Measurements from ENCODE around the gene NLRC3. TPM values are rescaled to one million over a fixed set of nuclear protein-coding genes. Genes with fewer than 3 reads are reported as not detected.
"Not testable (repeated sequence)": the region's sequence is repeated elsewhere in the genome, so short reads cannot be mapped to it uniquely, and the experiment has no call there.

The NLRC3 gene
- not detected in 2 replicates for total RNA-seq (2014; rRNA removed; shearing (Covaris generic))

GRCh38 chr16:3577302-3577752 lies at the start of gene NLRC3:
NLRC3 (minus strand) TSS chr16:3577403; CDS start chr16:3565036, 12,367 bp downstream.
- Histone ChIP-seq H3K9me3 (replicated peaks) (no peaks in the 10 kb centered on the region), H3K4me1 (replicated peaks) (no peaks in the 10 kb centered on the region), H3K27me3 (replicated peaks) (no peaks in the 10 kb centered on the region), H3K36me3 (no peaks in the 10 kb centered on the region; the same call in 1 of the 2 replicates), H3K4me3 (no peak within 1 kb of the TSS), H3K27ac (no peak within 1 kb of the TSS)
- no peak for DNase-seq (ENCODE audit: low read depth in 1 of 2, low spot score in 2 of 2)

- Histone ChIP-seq H3K4me3 (no peak overlapping the region), H3K27me3 (replicated peaks) (no peaks in the 10 kb centered on the region)
- no peak for DNase-seq (ENCODE audit: low read depth in 1 of 2, low spot score in 2 of 2)
Measured at GRCh38 chr16:3625911-3626732, 48.9 kb upstream of the NLRC3 start.

GRCh38 chr16:3625331-3625730 lies 48.1 kb upstream of the NLRC3 start:
- no peak for DNase-seq (ENCODE audit: low read depth in 1 of 2, low spot score in 2 of 2)
- Histone ChIP-seq H3K9me3 (replicated peaks) (no peaks in the 10 kb centered on the region), H3K4me3 (no peak overlapping the region), H3K36me3 (no peaks in the 10 kb centered on the region), H3K4me1 (replicated peaks) (no peaks in the 10 kb centered on the region), H3K27ac (no peak overlapping the region), H3K27me3 (replicated peaks) (no peaks in the 10 kb centered on the region)

More at GRCh38 chr16:3625911-3626732, 48.9 kb upstream of the NLRC3 start:
- Histone ChIP-seq H3K9me3 (replicated peaks) (no peaks in the 10 kb centered on the region), H3K4me1 (replicated peaks) (no peaks in the 10 kb centered on the region), H3K27ac (no peak overlapping the region), H3K36me3 (no peaks in the 10 kb centered on the region)

DNA sequence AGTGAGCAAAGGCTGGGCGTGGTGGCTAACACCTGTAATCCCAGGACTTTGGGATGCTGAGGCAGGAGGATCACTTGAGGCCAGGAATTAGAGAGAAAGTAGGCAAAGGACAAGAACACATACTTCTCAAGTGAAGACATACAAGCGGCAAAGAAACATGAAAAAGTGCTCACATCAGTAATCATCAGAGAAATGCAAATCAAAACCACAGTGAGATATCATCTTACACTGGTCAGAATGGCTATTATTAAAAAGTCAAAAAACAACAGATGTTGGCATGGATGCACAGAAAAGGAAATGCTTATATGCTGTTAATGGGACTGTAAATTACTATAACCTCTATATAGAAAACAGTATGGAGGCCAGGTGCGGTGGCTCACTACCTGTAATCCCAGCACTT lies 46.4 kb upstream of the NLRC3 start:
- Histone ChIP-seq H3K36me3 (no peaks in the 10 kb centered on the region), H3K27ac (no peak overlapping the region), H3K27me3 (replicated peaks) (no peaks in the 10 kb centered on the region), H3K9me3 (replicated peaks) (no peaks in the 10 kb centered on the region), H3K4me3 (no peak overlapping the region), H3K4me1 (replicated peaks) (no peaks in the 10 kb centered on the region; the same call in 1 of the 2 replicates)
- DNase-seq (ENCODE audit: low read depth in 1 of 2, low spot score in 2 of 2): no peak

- no peaks in the 10 kb centered on the region for H3K27me3 ChIP-seq (replicated peaks)
- no peaks in the 10 kb centered on the region for H3K9me3 ChIP-seq (replicated peaks)
- H3K4me1 ChIP-seq (replicated peaks): no peaks in the 10 kb centered on the region; the same call in 1 of the 2 replicates
- H3K27ac ChIP-seq: no peak overlapping the region
- DNase-seq (ENCODE audit: low read depth in 1 of 2, low spot score in 2 of 2): no peak
- H3K36me3 ChIP-seq: peaks cover 13% of the 10 kb centered on the region; the same call in 1 of the 2 replicates
- H3K4me3 ChIP-seq: no peak overlapping the region
Measured at GRCh38 chr16:3618769-3619141, 41.6 kb upstream of the NLRC3 start.

- Histone ChIP-seq H3K4me1 (replicated peaks) (peaks cover 7% of the 10 kb centered on the region), H3K4me3 (peak overlapping the region; percentile 87), H3K9me3 (replicated peaks) (no peaks in the 10 kb centered on the region), H3K27ac (no peak overlapping the region), H3K27me3 (replicated peaks) (no peaks in the 10 kb centered on the region), H3K36me3 (peaks cover 29% of the 10 kb centered on the region)
- DNase-seq (ENCODE audit: low read depth in 1 of 2, low spot score in 2 of 2): no peak
Measured at GRCh38 chr16:3612510-3613466, 35.6 kb upstream of the NLRC3 start.

DNA sequence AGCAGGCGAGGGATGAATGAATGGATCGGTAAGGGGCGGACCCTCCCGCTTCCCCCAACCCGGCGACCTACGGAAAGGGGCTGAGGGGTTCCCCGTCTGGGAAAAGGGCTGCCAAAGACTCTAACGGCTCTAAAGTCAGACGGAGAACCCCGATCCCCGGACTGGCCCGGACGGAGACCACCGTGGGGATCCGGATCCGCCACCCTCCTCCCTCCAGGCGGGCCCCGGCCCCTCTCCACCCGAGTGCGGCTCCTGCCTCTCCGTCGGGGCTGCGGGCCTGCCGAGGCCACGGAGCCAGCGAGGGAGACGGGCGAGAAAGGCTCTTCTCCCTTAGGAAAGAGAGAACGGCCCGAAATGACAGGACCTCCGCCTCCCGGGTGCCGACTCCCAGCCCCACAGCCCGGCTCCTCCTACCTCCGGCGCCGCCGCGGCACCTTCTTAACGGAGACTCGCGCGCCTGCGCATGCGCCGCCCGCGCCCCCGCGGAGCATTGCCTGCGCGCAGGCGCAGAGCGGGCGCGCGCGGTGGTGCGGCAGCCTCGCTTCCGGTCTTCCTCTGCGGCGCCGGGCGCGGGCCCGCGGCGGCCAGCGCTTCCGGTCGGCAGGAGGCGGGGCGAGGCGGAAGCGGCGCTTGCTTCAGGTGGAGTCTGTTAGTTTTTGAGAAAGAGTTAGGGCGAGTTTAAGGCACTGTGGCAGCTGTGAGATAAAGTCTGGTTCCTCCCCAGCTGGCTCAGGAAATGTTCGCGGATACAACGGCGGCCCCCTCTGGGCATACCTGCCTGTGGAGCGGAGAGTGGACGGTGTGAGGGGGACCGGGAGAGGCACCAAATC lies 34.2 kb upstream of the NLRC3 start, which contains the start of gene SLX4:
SLX4 (minus strand) TSS at position 461 of the 830 bp plus-strand sequence. CDS start 2,642 bp downstream, outside the sequence.
- DNase-seq (ENCODE audit: low read depth in 1 of 2, low spot score in 2 of 2): peak; percentile 90 to 91
- Histone ChIP-seq H3K36me3 (peaks cover 29% of the 10 kb centered on the region), H3K4me1 (replicated peaks) (peaks cover 7% of the 10 kb centered on the region), H3K27ac (peak within 1 kb of the TSS; percentile 61), H3K27me3 (replicated peaks) (no peaks in the 10 kb centered on the region), H3K4me3 (peak within 1 kb of the TSS; percentile 87), H3K9me3 (replicated peaks) (no peaks in the 10 kb centered on the region)

- no peak for DNase-seq (ENCODE audit: low read depth in 1 of 2, low spot score in 2 of 2)
- peak overlapping the region; percentile 61 for H3K27ac ChIP-seq
Measured at GRCh38 chr16:3610698-3611145, 33.5 kb upstream of the NLRC3 start.

DNA sequence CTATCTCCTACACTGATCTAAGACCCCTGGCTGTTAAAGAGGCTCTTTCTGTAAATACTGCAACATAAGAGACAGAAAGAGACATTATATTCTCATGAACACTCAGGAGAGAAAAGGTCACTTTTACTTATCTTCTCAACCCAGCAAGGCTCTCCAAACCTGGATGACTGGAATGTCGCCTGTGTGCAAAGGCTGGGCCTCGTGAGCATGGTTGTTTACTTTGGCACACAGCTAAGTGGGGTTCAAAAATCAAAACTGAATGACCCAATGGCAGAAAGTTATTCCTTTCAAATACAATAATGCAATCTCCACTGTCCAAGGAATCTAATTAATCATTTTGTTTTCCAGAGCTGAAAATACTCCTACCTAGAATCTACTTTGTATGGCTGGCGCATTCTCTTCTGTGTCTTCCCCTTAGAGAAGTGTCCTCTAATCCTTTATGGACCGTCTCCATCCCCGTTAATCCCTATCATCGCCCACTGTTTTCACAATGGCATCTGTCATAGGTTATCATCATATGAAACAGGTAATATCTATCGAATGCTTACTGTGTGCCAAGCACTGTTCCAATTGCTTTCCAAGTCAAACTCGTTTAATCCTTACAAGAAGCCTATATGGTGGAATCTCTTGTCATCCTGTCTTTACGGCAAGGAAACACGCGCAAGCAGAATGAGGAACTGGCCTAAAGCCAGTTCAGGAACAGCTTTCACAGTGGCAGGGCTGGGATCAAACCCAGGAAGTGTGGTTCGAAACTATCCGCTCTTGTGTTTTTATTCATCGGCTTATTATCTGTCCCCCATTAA lies 32.9 kb upstream of the NLRC3 start:
- peak overlapping the region; percentile 87 for H3K4me3 ChIP-seq
- DNase-seq (ENCODE audit: low read depth in 1 of 2, low spot score in 2 of 2): no peak
- H3K27ac ChIP-seq: no peak overlapping the region

More at GRCh38 chr16:3610698-3611145, 33.5 kb upstream of the NLRC3 start:
- no peaks in the 10 kb centered on the region for H3K27me3 ChIP-seq (replicated peaks)
- H3K4me3 ChIP-seq: peak overlapping the region; percentile 87
- H3K9me3 ChIP-seq (replicated peaks): no peaks in the 10 kb centered on the region
- peaks cover 29% of the 10 kb centered on the region for H3K36me3 ChIP-seq
- peaks cover 7% of the 10 kb centered on the region for H3K4me1 ChIP-seq (replicated peaks)

GRCh38 chr16:3608976-3609375 lies 31.8 kb upstream of the NLRC3 start:
- H3K4me3 ChIP-seq; H3K27me3 ChIP-seq (replicated peaks); H3K9me3 ChIP-seq (replicated peaks); H3K4me1 ChIP-seq (replicated peaks); H3K27ac ChIP-seq; DNase-seq (ENCODE audit: low read depth in 1 of 2, low spot score in 2 of 2): not testable (repeated sequence)
- H3K36me3 ChIP-seq: peaks cover 29% of the 10 kb centered on the region

More for the DNA sequence above, 32.9 kb upstream of the NLRC3 start:
- peaks cover 7% of the 10 kb centered on the region for H3K4me1 ChIP-seq (replicated peaks)
- peaks cover 26% of the 10 kb centered on the region for H3K36me3 ChIP-seq
- no peaks in the 10 kb centered on the region for H3K9me3 ChIP-seq (replicated peaks)
- H3K27me3 ChIP-seq (replicated peaks): no peaks in the 10 kb centered on the region

DNA sequence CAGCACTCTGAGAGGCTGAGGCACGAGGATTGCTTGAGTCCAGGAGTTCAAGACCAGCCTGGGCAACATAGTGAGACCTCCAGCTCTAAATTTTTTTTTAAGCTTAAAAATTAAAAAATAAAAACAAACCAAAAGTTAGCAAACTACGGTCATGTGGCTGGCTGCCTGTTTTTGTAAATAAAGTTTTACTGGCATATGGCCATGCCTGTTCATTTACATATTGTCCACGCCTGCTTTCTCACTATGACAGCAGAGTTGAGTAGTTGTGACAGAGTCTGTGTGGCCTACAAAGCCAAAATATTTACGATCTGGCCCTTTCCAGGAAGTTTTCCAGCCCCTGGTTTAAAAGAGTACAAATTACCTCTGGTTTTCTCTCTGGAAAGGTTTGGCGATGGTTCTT lies 30.9 kb upstream of the NLRC3 start:
- H3K4me1 ChIP-seq (replicated peaks): peaks cover 7% of the 10 kb centered on the region
- H3K27ac ChIP-seq: no peak overlapping the region
- DNase-seq (ENCODE audit: low read depth in 1 of 2, low spot score in 2 of 2): no peak

GRCh38 chr16:3607634-3608033 lies 30.4 kb upstream of the NLRC3 start:
- peaks cover 7% of the 10 kb centered on the region for H3K4me1 ChIP-seq (replicated peaks)
- no peaks in the 10 kb centered on the region for H3K27me3 ChIP-seq (replicated peaks)
- DNase-seq (ENCODE audit: low read depth in 1 of 2, low spot score in 2 of 2): no peak

More for the DNA sequence above, 30.9 kb upstream of the NLRC3 start:
- no peaks in the 10 kb centered on the region for H3K9me3 ChIP-seq (replicated peaks)
- no peaks in the 10 kb centered on the region for H3K27me3 ChIP-seq (replicated peaks)
- no peak overlapping the region for H3K4me3 ChIP-seq
- peaks cover 28% of the 10 kb centered on the region for H3K36me3 ChIP-seq

More at GRCh38 chr16:3607634-3608033, 30.4 kb upstream of the NLRC3 start:
- H3K9me3 ChIP-seq (replicated peaks): no peaks in the 10 kb centered on the region
- peaks cover 27% of the 10 kb centered on the region for H3K36me3 ChIP-seq
- no peak overlapping the region for H3K4me3 ChIP-seq
- no peak overlapping the region for H3K27ac ChIP-seq
